Urothelium cell line (cell line): ENCODE results near the gene RNASE13.
"Not testable (repeated sequence)": the region's sequence is repeated elsewhere in the genome, so short reads cannot be mapped to it uniquely, and the experiment has no call there.

Experiments
- DNase-seq: peaks from one replicate; pipeline ENCODE4 v3.0.0; 2011; ENCODE audit warnings: low spot score, mixed read lengths
- FAIRE-seq: peaks from 2 replicates; lab custom pipeline; 2011; peaks lifted over from hg19 to GRCh38; lab: Jason Lieb, UNC

RNASE13 gene

DNA sequence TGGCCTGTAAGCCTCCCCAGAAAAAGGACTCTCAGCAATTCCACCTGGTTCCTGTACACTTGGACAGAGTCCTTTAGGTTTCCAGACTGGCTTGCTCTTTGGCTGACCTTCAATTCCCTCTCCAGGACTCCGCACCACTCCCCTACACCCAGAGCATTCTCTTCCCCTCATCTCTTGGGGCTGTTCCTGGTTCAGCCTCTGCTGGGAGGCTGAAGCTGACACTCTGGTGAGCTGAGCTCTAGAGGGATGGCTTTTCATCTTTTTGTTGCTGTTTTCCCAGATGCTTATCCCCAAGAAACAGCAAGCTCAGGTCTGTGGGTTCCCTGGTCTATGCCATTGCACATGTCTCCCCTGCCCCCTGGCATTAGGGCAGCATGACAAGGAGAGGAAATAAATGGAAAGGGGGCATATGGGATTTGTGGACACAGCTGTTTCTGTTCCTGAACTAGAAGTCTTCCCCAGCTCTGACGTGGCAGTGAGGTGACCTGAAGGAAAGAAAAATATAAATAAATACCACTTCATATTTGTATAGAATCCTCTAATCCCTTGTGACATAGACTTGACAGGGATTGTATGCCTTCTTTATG is 8.9 kb upstream of the RNASE13 start:
- DNase-seq (no peak), FAIRE-seq (no peak)

GRCh38 chr14:21042918-21043317 is 8.3 kb upstream of the RNASE13 start:
- FAIRE-seq, result no peak
- DNase-seq, result no peak

GRCh38 chr14:21041676-21042433 is 7.2 kb upstream of the RNASE13 start, which contains the start of gene RNASE7:
TSS of gene RNASE7 (plus strand) at chr14:21042362. CDS start at chr14:21042993, 631 bp downstream.
- DNase-seq (peak; percentile 57), FAIRE-seq (no peak)

- not testable (repeated sequence) for FAIRE-seq, DNase-seq
Observed at GRCh38 chr14:21040941-21041340, 6.3 kb upstream of the RNASE13 start.

DNA sequence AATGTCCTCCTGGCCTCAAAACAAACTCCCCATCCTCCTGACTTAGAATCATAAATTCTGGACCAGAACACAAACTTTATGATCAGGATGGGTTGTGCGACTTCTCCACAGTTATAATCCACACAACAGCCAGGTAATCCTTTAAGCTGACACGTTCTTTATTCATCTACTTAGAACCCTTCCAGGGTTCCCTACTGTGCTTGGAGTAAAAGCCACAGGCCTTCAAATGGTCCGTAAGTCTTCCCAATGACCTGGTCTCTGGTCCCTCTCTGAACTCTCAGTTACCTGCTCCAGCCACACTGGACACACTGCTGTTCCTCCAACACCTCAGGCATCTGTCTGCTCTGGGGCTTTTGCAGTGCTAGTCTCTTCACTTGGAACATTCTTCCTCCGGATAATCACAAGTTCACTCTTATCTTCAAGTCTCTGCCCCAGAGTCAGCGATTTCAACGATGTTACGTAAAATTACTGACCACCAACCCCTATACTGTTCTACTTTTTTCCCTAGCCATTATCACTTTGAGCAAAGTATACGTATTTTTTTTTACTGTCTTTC is 5.8 kb upstream of the RNASE13 start:
- no peak for DNase-seq
- no peak for FAIRE-seq

DNA sequence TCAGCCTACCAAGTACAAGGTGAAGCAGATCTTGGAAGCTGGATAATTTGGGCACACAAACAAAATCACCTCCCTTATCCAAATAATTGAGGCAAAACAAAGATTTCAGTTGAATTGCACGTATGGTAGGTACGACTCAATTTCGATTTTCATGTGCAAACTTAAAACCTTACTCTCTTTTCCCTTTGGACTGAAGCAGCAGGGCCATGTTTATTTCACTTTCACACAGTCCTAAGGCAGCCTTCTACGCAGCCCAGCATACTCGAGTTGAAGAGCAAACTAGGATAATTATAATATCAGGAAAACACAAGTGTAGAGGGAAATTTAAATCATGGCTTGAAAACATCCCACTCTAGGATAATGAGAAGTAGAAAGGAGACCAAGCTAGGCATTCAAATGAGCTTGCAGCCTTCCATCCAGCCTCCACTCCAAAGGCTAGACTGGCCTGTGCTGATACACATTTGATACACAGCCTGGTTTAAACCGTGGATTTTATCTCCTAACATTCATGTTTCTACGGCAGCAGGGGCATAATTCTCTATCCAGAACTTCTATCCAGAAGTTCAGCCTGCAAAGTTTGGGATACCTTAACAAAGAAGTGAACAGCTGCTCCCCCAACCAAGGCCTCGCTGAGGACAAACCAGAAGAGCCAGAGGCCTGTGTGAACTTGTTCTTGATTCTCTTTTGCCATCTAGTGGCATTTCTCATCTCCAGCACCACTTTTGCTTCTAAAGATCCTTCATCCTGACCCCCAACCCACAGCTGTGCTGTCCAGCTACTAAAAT is 5.2 kb upstream of the RNASE13 start:
- DNase-seq (peak; percentile 80), FAIRE-seq (no peak)

- peak; percentile 56 for DNase-seq
- no peak for FAIRE-seq
Observed at GRCh38 chr14:21038441-21039422, 4.1 kb upstream of the RNASE13 start.

- DNase-seq (no peak), FAIRE-seq (no peak)
Observed at GRCh38 chr14:21037156-21037555, 2.5 kb upstream of the RNASE13 start.

DNA sequence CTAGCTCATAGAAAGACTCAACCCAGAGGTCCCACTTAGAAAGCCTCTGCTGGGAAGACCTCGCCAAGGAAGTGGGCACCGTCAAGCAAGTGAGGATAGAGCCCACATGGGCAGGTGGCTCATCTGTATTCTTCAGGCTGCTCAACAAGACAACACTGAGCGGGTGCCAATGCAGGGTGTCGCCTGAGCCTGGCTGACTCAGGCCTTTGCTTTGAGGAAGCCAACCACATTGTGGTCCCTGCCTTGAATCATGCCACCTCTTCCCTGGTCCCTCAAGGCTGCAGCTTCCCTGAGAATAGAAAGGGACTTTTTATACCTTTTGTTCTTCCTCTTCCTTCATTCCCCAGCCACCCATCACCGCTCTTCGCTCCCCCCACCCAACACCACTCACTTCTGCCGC is 2.1 kb upstream of the RNASE13 start:
- DNase-seq (no peak), FAIRE-seq (no peak)

DNA sequence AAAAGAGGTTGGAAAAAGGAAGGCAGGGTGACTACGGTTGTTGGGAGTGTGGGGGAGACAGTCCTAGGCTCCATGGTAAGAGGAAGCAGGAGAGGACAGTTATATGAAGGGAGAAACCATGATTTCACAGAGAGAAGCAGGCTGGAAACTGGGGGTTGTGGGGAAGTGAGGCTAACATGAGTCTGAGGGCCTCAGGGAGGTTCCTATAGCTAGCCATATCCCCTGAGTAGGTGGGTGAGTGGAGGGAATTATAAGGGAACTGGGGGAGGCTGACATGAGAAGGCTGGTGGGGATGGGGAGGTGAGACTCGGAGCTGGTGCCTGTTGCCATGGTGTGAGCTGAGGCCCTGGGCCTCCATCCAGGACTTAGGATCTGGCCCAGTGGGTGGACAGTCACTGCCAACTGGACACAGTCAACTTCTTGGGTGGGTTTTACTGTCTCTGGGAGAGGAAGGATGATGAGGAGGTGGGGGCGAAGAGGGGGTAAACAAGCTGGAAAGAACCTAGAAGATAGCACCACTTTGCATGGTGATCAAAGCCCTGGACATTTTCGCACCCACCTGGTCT is 1.4 kb downstream of the RNASE13 start:
- DNase-seq (no peak), FAIRE-seq (no peak)

DNA sequence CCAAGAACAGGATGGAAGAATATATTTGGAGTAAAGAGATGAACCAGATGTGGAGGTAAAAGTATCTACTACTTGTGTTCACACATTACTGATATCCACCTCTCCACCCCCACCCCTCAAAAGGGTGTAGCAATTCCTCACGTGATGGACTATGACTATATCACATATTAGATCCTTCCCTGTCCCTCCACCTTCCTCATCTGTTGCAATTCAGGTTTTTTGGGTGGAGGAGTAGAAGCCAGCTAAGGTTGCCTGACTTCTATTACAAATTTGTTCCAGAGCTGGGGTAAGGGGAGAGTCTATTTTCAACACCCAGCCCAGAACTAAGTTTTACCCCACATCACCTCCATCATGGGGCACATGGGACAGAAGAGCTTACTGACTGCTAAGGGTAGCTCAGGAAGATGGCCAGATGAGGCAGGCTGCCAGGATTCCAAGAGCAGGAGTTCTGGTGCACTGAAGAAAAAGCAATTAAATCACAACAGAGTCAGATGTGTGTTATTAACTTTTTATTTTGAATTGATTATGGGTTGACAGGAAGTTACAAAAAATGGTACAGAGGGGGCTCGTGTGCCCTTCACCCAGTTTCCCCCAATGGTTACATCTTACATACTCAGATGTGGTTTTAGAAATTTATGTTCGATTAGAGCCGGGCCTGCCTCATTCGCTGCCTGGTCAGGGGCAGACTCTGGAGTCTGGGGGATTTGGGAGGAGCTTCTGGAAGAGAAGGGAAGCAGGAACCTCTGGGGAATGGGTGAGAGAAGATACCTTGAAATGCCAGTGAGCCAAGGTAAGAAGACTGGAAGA is 2.1 kb downstream of the RNASE13 start:
- FAIRE-seq, result peak; percentile 50

DNA sequence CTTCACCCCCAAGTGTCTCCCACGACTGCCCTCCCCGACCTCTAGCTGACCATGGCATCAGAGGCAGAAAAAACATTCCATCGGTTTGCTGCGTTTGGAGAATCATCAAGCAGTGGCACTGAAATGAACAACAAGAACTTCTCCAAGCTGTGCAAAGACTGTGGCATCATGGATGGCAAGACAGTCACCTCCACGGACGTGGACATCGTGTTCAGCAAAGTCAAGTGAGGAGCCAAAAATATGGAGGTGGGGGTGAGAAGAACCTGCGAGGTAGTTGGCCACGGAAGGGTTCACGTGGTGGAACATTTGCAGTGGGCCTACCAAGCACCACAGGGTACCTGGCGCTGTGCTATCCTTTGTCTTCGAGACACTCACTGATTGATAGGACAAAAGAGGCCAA is 4.1 kb downstream of the RNASE13 start:
- no peak for DNase-seq
- FAIRE-seq, result peak; percentile 62

More for the DNA sequence above, 2.1 kb downstream of the RNASE13 start:
- DNase-seq, result no peak

GRCh38 chr14:21029917-21030316 is 4.7 kb downstream of the RNASE13 start, which contains the start of gene TPPP2:
TSS of gene TPPP2 (plus strand) at chr14:21030217. CDS start at chr14:21030582, 365 bp downstream.
- FAIRE-seq (no peak), DNase-seq (no peak)

DNA sequence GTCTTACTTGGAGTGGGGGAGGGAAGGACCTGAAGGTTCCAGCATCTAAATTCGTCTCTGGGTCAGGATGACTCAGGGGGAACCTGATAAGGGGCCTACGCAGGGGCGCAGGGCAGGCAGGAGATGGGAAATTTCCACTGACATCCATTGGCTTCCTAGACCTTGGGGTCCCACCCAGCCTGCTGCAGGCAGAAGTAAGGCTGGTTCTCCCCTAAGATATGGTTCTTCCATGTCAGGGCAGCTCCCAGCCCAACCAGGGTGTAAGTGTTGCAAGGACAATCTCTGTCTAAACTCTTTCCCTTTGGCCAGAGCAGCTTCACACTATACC is 7.7 kb downstream of the RNASE13 start:
- DNase-seq (no peak), FAIRE-seq (no peak)

GRCh38 chr14:21026274-21026987 is 8.2 kb downstream of the RNASE13 start:
- no peak for FAIRE-seq
- DNase-seq, result no peak

DNA sequence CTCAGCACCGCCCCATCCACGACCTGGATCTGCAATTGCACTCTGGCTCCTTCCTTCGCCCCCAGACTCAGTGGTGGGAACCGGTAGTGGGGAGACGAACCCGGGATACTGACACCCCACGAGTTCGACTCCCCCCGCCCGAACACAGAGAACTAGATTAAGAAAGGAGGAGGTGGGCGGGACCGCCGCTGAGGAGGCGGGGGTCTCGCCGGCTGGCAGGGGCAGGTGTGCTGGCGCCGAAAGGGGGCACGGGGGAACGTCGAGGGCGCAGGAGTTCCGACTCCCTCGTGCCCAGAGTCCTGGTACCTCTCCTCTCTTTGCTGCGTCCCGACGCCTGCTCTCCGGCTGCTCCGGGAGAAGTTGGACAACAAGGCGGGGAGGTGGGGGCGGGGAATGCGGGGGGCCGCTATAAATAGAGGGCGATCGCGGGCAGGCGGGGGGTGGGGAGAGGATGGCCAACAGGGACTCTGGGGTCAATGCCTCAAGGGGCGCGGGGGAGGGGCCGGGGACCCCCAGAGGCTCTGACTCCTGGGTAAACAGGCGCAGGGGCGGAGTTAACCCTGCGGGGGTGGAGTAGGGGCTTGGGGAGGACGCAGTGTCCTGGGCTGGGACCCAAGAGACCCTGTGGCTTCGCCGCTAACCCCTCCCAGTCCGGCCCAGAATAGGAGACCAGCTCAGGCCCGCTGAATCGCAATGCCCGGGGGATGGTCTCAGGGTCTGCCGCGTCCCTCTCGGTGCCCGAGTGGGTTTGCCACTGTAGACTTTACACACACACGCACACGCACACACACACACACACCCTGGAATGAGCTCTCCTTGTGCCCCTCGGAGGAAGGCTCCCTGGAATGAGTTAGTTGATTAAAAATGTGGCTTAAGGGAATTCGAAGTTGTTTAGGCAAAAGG is 9.0 kb downstream of the RNASE13 start:
- FAIRE-seq, result peak; percentile 46
- no peak for DNase-seq

DNA sequence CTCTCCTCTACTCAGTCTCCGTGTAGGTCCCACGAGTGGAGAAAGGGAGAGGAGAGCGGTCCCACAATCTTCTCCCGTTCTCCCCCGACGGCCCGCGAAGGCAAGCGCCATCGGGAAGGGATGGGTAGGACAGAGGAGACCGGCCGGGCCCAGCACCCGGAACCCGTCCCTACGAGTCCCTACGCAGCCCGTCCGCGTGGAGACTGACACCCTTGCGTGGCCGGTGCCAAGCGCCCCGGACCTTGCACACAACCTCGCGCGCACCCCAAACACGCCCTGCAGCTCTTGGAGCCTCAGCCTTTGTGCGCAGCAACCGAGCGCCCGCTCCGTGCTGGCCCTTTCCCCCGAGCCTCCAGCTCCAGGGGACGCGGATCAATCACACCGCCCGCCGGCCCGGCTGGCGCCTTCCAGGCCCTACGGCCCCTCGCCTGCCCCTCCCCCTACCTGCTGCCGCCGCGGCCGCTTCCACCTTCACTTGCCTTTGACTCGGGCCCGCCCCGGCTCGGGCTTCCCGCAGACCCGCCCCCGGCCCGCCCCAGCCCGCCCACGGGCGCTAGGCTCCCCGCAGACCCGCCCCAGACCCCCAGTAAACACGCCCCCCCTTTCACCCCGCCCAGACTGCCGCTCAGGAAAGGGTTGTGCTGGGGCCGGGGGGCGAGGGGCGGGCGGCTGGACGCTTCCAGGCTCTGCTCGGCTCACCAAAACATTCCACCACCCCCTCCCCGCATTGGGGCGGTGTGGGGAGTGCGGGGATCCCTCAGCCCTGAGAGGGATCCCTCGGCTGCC is 9.8 kb downstream of the RNASE13 start, which contains the start of gene NDRG2:
Gene NDRG2, minus strand, starts transcription at position 477 of the 786 bp plus-strand sequence. CDS start 1,746 bp downstream, outside the sequence.
- FAIRE-seq (peak; percentile 61), DNase-seq (peak; percentile 94)
